HepG2 (cell line): Measurements from ENCODE around the gene PTPN12. TPM values are rescaled to one million over a fixed set of nuclear protein-coding genes. Genes with fewer than 3 reads are reported as not detected.
A peak's percentile ranks its signal among the peaks of the same experiment; 100 is the strongest.

Source experiments
- ARID4A ChIP-seq: sonication (generic); formaldehyde crosslinking; IDR thresholded peaks from 2 replicates; pipeline ENCODE4 v1.5.0; 2020; ENCODE audit warnings: mild to moderate bottlenecking, missing genetic modification reagents, borderline replicate concordance
- CBX5 ChIP-seq: sonication (generic); formaldehyde crosslinking; IDR thresholded peaks from 2 replicates; pipeline ENCODE4 v1.4.0; 2020; ENCODE audit warnings: missing genetic modification reagents, borderline replicate concordance
- HCFC1 ChIP-seq: fragments of 150-350 bp; IDR thresholded peaks from 2 replicates; pipeline ENCODE4 v1.6.1; 2014; ENCODE audit warnings: low read depth, low read length
- JUND ChIP-seq: sonication (generic); formaldehyde crosslinking; IDR thresholded peaks from 2 replicates; pipeline ENCODE4 v1.8.0; 2022; ENCODE audit warnings: mild to moderate bottlenecking, missing genetic modification reagents
- LCORL ChIP-seq, 2 experiments: fragments of 450-650 bp in 1 of 2; sonication (generic) in 1 of 2; formaldehyde crosslinking in 1 of 2; IDR thresholded peaks; 2 replicates each; pipeline versions ENCODE4 v1.5.0 to v1.6.1; 2017 to 2020; ENCODE audit warnings: antibody characterized with exemption in 1 of 2, missing genetic modification reagents in 1 of 2
- MLLT10 ChIP-seq: sonication (generic); formaldehyde crosslinking; IDR thresholded peaks from 2 replicates; pipeline ENCODE4 v1.4.0; 2020; ENCODE audit warnings: missing genetic modification reagents
- NCOA5 ChIP-seq: sonication (generic); formaldehyde crosslinking; IDR thresholded peaks from 2 replicates; pipeline ENCODE4 v1.4.0; 2020; ENCODE audit warnings: missing genetic modification reagents
- PCBP2 ChIP-seq: fragments of 200-400 bp; formaldehyde crosslinking; optimal IDR thresholded peaks from 2 replicates; pipeline ENCODE3; 2018; ENCODE audit warnings: low read length, low read depth; ENCODE audit not compliant: poor library complexity, severe bottlenecking
- TFDP1 ChIP-seq: IDR thresholded peaks from 2 replicates; pipeline ENCODE4 v1.6.1; 2016; ENCODE audit warnings: missing compliant biosample characterization, missing genetic modification reagents, borderline replicate concordance
- ZBTB43 ChIP-seq: sonication (generic); formaldehyde crosslinking; conservative IDR thresholded peaks from 2 replicates; pipeline ENCODE4 v1.4.0; 2020; ENCODE audit warnings: missing genetic modification reagents
- ZFP82 ChIP-seq: sonication (generic); formaldehyde crosslinking; IDR thresholded peaks from 2 replicates; pipeline ENCODE4 v1.5.1; 2020; ENCODE audit warnings: mild to moderate bottlenecking, missing genetic modification reagents, borderline replicate concordance
- ZNF224 ChIP-seq: sonication (generic); formaldehyde crosslinking; IDR thresholded peaks from 2 replicates; pipeline ENCODE4 v1.5.0; 2020; ENCODE audit warnings: mild to moderate bottlenecking, missing genetic modification reagents
- ZNF225 ChIP-seq: sonication (generic); formaldehyde crosslinking; IDR thresholded peaks from 2 replicates; pipeline ENCODE4 v1.4.0; 2020; ENCODE audit warnings: mild to moderate bottlenecking, missing genetic modification reagents
- ZNF251 ChIP-seq: sonication (generic); formaldehyde crosslinking; IDR thresholded peaks from 2 replicates; pipeline ENCODE4 v1.9.0; 2021; ENCODE audit warnings: mild to moderate bottlenecking, missing genetic modification reagents
- ZNF281 ChIP-seq: sonication (generic); formaldehyde crosslinking; IDR thresholded peaks from 2 replicates; pipeline ENCODE4 v1.4.0; 2020; ENCODE audit warnings: missing genetic modification reagents, borderline replicate concordance
- ZNF564 ChIP-seq: sonication (generic); formaldehyde crosslinking; IDR thresholded peaks from 2 replicates; pipeline ENCODE4 v1.8.1; 2023; ENCODE audit warnings: mild to moderate bottlenecking, missing genetic modification reagents
- ZNF629 ChIP-seq: sonication (generic); formaldehyde crosslinking; conservative IDR thresholded peaks from 2 replicates; pipeline ENCODE4 v1.5.0; 2020; ENCODE audit warnings: missing genetic modification reagents
- ZNF768 ChIP-seq: sonication (generic); formaldehyde crosslinking; IDR thresholded peaks from 2 replicates; pipeline ENCODE4 v1.4.0; 2020; ENCODE audit warnings: missing genetic modification reagents
- ZSCAN21 ChIP-seq: sonication (generic); formaldehyde crosslinking; IDR thresholded peaks from 2 replicates; pipeline ENCODE4 v1.8.0; 2022; ENCODE audit warnings: mild to moderate bottlenecking, missing genetic modification reagents, moderate library complexity, borderline replicate concordance
- ZSCAN25 ChIP-seq: sonication (generic); formaldehyde crosslinking; IDR thresholded peaks from 2 replicates; pipeline ENCODE4 v1.8.0; 2022; ENCODE audit warnings: mild to moderate bottlenecking, missing genetic modification reagents
- polyA plus RNA-seq, 8 experiments: library from polyadenylated mRNA; depleted of rRNA in 3 of 8; stranded (reverse) in 7 of 8; unstranded in 1 of 8; fragments of >200 nt; fragmentation: Illumina TruSeq in 4 of 8; extraction: Trizol in 4 of 8; gene quantifications; 2 replicates each; pipeline versions ENCODE4 v1.2.1 to v1.2.3, GENCODE V29; 2011 to 2016; ENCODE audit warnings: low read depth in 4 of 8, missing spikeins in 1 of 8, mixed read lengths in 1 of 8; ENCODE audit not compliant: insufficient read depth in 1 of 8
- total RNA-seq, 5 experiments: library from RNA; depleted of rRNA; stranded (reverse); fragments of >200 nt; fragmentation: Illumina TruSeq; extraction: Trizol; gene quantifications; 2 replicates each; pipeline ENCODE4 v1.2.3, GENCODE V29; 2016; ENCODE audit warnings: low read depth in 1 of 5

The PTPN12 gene
- total and polyA plus RNA-seq, 2 of the 13 experiments (the other 11 are each of a cell fraction or from before 2014, with no cell fraction given) = 22.9 to 56.8 TPM

GRCh38 chr7:77538281-77539212 is 1.5 kb downstream of the PTPN12 start (continued):
- TF ChIP-seq CBX5 (CRISPR knock-in tag) = no peak; the same call in 1 of the 2 replicates
- no peak for TF ChIP-seq LCORL (IDR thresholded peaks at IDR 0.05)
- no peak for TF ChIP-seq LCORL (CRISPR knock-in tag; IDR thresholded peaks at IDR 0.05)
- TF ChIP-seq ZNF564 (CRISPR knock-in tag) = no peak
- TF ChIP-seq ZFP82 = no peak
- TF ChIP-seq ZSCAN21 (CRISPR knock-in tag) = no peak
- no peak for TF ChIP-seq ZSCAN25 (CRISPR knock-in tag)
- TF ChIP-seq ZNF225 (CRISPR knock-in tag) = no peak; the same call in 1 of the 2 replicates
- no peak for TF ChIP-seq NCOA5
- TF ChIP-seq PCBP2 = no peak
- no peak for TF ChIP-seq ZNF629 (CRISPR knock-in tag)
- TF ChIP-seq MLLT10 (CRISPR knock-in tag) = no peak
- 0 out of 2 replicates have a peak, but pooled peaks have one; percentile 35 for TF ChIP-seq ZNF224 (CRISPR knock-in tag)
- TF ChIP-seq ARID4A (CRISPR knock-in tag) = no peak
- no peak for TF ChIP-seq HCFC1
- TF ChIP-seq ZNF281 (CRISPR knock-in tag) = peak; percentile 62
- TF ChIP-seq TFDP1 (CRISPR knock-in tag) = no peak
- TF ChIP-seq ZBTB43 = no peak
- TF ChIP-seq ZNF768 (CRISPR knock-in tag) = no peak
- no peak for TF ChIP-seq ZNF251 (CRISPR knock-in tag)
- TF ChIP-seq JUND (CRISPR knock-in tag) = no peak
